Stimulated activated naive CD4-positive, alpha-beta T cell (primary cell): ENCODE data around the gene LRP2BP.
"Not testable (repeated sequence)": the region's sequence is repeated elsewhere in the genome, so short reads cannot be mapped to it uniquely, and the experiment has no call there.

Source experiments
- DNase-seq, 6 experiments: peaks; one replicate each; lab custom pipeline; 2025; lab: John Stamatoyannopoulos, UW

Gene LRP2BP

DNA sequence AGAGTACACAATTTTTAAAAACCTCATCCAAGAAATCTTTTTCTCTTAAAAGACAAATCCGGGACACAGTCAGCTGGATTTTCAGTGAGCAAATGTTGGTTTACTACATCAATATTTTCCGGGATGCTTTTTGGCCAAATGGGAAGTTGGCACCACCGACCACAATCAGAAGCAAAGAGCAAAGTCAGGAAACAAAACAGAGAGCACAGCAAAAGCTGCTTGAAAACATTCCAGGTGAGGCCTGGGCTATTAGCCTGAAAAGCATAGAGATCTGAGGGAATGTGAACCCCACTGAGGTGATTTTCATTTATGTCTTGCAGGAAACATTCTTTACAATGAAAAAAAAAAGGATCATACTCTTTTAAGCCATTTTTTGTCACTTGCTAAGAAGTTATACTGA lies 33.9 kb downstream of the LRP2BP start:
- DNase-seq = no peak

DNA sequence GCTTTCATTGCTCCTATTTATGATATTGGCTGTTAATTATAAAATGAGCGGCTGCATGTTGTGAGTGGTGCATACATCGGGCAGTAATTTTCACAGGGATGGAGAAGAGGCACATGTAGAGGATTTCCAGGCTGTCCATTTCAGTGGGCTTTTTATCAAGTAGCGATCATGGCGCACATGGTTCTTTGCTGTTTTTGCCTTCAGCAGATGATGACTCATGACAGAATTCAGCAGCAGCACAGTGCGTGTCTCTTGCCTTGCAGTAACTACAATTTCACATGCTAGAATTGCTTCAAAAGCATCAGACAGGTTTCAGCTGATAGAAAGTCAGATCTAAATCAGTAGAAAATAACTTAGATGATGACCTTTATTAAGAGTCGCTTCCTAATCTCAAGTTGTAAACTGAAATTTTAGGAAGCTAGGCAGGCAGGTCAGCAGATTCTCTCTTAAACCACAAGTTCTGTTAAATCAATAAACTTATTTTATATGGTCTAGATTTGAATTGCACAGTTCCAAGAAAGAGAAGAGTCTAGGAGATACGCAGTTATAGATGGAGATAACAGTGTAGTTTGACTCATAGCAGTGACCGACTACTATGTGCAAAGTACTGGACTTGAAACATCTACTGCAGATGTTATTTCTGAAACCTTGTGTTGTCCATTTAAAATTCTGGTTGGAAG lies 35.8 kb downstream of the LRP2BP start:
- no peak for DNase-seq

DNA sequence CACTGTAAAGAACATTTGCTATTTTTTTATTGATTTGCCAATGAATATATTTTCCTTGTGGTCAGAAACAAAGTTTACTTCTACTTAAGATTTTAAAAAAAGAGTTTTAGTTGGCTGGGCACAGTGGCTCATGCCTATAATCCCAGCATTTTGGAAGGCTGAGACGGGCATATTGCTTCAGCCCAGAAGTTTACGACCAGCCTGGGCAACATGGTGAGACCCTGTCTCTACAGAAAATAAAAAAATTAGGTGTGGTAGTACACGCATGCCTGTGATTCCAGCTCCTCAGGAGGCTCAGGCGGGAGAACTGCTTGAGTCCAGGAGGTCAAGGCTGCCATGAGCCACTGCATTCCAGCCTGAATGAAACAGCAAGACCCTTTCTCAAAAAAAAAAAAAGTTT lies 36.8 kb downstream of the LRP2BP start:
- DNase-seq = no peak

DNA sequence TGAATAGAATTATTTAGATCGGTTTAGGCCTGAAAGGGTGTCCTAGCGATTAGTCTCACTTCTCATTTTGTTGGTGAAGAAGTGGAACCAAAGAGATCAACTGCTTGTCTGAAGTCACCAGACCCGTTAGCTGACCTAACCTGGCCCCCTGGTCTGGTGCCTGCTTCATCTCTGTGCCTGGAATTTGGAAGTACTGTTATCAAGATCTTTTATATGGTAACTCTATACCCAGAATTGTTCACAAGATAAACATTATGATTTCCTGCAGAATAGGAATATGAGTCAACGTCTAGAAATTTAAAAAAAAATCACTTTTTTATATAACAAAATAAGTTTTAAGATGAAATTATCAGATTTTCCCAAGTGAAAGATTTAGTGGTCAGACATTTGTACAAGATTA lies 37.2 kb downstream of the LRP2BP start:
- no peak for DNase-seq

DNA sequence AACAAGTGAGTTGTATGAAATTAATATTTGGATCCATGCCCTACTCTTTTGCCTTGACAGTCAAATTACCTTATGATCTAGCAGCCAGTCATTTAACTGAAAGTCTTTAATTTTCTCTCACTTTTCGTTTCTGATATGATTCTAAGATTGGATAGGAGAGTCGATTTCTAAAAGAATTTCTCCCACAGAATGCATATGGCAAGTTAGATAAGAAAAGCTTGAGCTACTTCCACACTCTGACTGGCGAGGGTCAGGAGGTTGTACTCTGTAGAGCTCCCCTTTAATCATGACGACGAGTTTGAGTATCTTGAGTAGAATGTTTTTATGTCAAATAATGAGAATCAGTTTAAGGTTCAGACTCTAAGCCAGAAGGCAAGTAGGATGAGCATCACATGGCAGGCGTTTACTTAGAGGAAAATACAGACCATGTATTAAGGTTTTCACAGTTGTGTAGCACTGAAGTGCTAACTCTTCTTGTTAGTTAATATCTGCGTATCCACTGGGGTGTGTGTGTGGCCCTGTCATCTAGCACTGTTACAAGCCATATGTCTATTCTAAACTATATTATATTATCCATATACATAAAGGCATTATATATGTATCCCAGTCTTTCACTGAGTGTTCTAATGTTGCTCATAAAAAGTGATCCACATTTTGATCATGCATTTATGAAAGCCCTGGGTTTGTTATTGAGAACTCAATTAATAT lies 37.8 kb downstream of the LRP2BP start:
- no peak for DNase-seq

DNA sequence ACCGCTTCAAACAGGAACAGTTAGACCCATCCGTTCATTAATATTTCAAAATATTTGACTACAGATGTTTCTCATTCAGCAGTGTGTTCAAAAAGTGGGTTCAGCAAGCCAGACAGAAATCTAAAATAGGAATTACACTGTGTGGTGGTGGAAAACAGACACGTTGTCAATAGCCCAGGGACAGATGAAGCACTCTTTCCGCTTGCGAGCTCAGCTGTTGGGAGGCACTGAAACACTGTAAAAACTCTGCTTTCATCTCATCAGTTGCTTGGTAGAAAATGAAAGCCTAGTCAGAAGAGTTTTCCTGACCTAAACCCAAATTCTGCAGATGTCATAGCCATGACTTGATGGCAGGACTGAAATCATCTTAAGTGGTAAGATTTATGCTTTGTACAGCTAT lies 38.5 kb downstream of the LRP2BP start:
- no peak for DNase-seq

DNA sequence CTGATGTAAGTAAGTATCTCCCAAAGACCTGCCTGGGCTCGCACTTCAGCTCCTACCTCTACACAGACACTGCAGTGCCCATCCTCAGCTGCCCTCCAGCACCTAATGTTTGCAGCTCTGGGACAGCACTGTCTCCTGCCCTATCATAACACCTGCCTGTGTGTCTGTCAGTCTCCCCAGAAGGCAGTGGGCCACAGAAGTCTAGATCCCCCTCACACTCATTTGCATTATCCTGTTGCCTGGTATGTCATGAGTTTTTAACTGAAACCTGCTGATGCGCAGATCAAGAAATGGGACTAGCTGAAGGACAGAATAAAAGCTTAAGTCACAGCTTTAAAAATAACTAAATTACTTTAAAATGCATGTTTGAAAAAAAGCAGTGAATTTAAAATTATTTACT lies 43.0 kb downstream of the LRP2BP start:
- DNase-seq = no peak

DNA sequence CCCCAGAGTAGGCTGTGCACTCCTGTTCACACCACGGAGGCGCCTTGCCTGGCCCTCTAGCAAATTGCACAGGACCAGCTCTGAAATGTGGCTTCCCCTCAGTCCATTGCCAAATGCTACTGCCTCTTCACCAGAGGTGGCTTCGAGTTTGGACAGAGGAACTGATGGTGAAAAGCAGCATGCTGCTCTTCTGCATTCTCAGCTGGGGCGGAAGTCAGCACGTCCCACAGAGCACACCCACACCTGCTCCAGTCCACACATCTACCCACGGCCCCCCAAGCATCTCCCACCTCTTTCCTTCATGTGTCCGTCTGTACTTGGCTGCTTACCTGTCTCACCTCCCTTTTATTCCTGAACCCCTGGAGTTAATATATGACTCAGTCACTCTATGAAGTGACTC lies 43.5 kb downstream of the LRP2BP start:
- no peak for DNase-seq

DNA sequence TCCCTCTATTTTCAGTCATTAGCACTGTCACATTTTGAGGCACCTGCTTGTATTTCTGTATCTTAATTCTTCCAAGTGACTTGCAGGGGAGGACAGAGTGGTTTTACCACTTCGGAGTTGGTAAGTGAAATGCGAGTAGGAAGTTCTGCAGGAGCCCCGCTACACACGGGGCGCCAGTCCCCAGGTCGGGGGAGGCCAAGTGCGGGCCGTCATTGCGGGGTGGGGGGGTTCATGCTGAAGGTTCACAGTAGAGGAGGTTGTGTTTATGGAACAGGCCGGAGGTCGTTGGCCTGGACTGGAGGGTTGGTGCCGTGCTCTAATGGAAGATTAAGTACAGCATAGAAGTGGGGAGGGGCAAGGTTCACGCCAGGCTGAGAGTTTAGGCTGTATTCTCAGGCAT lies 44.0 kb downstream of the LRP2BP start:
- no peak for DNase-seq

DNA sequence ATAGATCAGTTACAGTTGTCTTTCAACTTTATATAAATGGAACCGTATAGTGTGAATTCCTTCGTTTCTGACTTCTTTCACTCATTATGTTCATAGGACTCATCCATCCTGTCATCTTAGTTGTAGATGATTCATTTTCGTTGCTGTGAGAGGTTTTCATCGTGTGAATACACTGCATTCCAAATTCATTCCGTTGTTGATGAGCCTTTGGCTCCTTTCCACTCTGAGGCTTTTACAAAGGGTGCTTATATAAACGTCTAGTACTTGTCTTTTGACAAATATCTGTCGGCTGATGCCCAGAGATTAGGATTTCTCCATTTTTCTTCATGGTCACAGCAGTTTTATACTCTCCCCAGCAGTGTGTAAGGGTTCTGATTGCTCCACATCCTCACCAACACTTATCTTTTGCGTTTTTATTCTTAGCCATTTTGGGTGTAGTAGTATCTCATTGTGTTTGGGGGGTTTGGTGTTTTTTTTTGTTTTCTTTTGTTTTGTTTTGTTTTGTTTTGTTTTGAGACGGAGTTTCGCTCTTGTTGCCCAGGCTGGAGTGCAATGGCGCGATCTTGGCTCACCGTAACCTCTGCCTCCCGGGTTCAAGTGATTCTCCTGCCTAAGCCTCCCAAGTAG lies 48.6 kb downstream of the LRP2BP start:
- no peak for DNase-seq

DNA sequence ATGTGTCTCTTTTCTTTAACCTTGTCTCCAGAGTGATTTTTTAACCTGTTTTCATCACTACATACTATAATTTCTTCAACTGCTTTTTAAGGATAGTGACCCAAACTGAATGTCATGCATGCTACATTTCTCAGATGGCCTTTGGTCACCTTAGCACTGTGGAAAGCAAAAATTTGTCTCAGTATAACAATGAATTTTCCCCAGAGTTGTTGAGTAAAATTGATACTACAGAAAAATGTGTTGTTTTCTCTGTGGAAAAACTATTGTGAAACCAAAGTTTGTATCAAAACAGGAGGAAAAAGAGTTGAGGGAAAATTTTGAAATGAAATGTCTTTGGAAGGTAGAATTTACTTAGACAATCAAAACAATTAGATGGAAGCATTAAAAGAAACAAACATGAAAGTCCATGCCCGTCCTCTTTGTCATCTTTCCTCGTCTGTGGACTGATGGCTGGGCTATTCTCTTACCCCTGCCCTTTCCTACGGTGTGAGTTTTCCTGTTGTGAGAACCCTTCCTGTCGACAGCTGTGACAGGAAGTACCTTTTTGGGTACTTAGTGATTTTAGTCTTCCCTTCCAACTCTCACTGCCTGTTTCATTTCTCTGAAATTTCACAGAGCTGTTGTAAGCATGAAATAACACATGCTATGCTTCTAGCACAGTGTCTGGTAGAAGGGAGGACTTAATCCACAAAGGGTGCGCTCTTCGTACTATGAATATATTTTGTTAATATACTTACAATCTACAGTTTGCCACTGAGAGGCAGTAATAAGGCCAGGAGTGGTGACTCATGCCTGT lies 50.8 kb downstream of the LRP2BP start:
- peak in 1 of 6 experiments; percentile 3 for DNase-seq

DNA sequence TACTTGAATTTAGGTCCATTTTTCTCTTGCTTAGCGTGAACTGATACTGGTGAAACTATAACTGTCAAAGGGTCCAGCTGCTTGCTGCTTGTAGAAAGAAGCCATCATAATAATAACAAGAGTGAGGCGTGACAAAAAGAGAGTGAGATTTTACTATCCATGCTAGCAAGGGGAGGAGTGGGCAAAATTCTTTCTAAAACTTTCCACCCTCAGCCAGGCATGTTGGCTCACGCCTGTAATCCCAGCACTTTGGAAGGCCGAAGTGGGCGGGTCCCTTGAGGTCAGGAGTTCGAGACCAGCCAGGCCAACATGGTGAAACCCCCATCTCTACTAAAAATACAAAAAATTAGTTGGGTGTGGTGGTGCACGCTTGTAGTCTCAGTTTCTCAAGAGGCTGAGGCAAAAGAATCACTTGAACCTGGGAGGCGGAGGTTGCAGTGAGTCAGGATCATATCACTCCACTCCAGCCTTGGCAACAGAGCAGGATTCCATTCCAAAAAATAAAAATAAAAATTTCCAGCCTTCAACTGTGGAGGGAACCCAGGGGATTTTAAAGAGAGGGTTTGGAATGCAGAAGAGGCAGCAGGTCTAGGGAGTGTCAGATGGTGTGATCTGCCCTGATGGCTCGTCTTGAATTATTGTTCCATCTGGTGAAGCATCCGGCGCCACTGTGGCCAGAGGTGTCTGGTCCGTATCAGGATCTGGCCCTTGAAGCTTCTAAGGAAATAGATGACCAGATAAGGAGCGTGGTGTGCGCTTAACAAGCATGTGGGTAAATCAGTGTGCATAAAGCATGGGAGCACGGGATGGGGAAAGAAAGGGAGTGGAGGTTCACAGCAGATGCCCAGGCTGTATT lies 51.8 kb downstream of the LRP2BP start:
- no peak for DNase-seq

DNA sequence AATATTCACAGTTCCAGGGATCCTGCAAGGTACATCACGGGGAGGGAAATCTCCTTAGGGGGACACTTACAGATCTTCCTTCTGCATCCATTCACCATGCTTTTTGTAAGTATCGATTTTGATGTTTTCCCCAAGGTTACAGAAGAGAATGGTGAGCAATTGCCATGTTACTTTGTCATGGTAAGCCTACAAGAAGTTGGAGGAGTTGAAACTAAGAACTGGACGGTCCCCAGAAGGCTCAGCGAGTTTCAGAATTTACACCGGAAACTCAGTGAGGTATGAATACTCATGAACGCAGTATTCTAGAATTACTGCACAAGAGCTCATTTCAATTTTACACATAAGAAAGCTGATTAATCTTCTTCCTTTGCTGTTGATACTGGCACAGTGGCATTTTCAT lies 53.9 kb downstream of the LRP2BP start:
- no peak for DNase-seq

DNA sequence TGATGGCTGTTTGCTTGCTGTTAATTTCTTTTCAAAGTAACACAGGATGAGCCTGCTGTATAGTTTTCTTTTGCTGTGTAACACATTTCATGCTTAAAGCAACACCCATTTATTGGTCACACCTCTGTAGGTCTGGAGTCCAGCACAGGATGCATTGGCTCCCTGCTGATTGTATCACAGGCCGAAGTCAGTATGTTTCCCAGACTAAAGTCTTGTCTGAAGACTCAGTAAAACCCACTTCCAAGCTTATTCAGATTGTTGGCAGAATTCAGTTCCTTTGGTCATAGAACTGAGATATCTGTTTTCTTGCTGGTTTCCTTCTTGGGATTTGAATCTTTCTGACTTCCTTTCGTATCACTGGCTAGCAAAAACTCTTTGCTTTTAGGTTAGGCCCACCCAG lies 54.3 kb downstream of the LRP2BP start:
- no peak for DNase-seq

DNA sequence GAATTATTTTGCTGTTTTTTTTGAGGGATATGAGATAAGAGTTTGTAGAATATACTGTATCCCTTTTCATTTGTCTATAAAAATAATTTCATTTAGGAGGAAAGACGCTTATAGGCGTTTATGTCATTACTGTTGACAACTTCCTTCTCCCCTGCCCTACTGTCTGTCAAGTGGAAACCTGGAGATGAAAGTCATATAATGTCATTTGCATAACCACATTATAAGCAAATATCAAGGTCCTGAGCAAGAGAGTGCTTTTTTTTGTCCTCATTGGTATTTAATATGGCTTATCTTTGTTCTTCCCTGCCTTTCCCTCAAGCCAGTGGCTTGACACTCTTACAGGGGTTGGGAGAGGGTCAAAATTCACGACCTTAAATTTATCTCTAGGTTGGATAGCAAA lies 55.8 kb downstream of the LRP2BP start:
- no peak for DNase-seq

DNA sequence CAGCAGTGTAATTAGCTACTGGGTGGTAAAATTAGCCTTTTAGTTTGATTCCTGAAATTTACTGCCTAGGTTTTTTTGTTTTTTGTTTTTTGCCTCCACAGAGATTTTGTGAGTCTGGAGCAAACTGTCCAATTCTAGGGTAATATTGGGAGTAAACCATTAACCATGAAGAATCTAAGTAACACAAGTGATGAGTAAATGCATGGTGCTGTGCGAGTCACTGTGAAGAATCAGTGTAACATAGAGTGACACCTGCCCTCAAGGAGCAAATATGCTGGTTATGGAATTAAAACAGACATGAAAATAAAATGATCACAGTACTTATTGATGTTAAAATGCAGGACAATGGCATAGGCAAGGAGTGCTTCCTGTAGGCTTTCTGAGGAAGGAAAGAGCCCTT lies 60.1 kb downstream of the LRP2BP start:
- no peak for DNase-seq

DNA sequence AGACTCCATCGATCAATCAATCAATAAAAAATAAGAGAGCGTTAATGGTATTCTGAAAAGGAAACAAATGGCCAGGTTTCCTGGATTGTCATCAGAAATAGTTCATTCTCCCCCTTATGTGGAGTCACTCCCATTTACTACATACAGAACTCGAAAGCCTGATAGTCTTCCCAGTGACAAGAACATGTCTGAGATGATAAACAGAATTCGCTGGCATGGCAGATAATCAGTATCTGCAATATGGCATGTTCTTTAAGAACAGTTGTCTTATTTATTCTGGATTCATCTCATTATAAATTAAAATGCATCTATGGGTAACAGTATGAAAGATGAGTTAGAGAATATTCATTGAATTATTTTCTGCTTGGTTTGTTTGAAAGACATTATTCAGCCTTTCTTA lies 61.4 kb downstream of the LRP2BP start:
- no peak for DNase-seq

DNA sequence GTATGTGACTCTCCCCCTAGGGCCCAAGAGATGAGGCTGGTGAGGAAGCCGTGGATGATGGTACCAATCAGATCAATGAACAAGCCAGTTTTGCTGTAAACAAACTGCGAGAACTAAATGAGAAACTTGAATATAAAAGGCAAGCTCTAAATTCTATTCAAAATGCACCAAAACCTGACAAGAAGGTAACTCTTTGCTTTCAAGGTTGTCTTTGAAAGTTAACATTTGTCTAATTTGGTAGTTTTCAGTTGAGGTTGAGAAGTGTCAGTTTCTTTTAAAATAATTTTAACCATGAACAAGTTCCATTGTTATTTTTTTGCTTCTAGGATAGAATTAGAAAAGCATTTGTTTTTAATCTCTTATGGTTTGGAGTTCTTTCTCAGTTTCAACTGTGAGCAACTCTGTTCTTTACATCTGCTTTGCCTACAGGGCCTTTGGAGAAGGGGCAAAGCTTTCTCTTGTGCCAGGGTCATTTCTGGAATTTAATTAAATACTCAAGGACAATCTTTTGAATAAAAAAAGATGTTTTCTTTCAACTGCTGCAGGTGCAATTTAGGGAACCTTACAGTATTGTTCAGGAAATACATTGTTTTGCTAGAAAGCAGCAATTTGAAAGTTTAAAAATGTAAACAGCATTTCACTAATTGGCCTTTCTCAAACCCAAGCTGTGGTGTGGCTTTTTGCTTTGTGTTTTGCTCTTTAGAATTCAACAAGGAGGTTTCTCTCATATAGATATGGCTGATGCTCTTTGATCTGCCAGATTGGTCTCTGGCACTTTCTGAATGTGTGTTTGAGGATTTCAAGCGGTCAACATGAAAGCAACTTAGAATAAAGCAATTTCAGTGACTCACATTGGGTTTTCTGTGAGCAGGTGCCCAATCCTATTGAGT lies 62.9 kb downstream of the LRP2BP start:
- DNase-seq = no peak

DNA sequence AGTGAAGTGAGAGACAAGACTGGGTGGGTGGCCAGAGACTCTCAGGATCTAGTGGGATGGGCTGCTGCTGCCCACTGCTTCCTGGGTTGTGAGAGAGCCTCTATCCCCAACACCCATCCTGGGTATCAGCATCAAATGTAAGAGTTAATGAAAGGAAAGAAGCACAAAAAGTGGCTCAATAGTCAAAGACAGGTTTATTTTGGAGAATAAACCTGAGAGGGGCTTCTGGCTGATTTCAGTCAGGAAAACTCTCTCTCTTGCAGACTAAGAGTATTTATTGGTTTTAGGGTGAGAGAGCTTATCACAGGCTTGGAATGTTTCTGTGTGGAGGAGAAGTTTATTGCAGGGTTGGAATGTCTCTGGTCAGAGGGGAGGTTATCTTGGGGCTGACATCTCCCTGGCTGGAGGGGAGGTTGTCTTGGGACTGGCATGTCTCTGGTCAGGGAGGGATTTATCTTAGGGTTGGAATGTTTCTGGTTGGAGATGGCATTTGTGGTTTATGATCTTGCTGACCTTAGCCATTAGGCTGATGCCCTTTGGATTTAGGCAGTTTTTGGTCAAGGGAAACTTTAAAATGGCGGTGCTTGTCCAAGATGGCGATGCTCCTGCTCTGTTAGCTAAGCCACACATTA lies 65.7 kb downstream of the LRP2BP start:
- DNase-seq = not testable (repeated sequence)

DNA sequence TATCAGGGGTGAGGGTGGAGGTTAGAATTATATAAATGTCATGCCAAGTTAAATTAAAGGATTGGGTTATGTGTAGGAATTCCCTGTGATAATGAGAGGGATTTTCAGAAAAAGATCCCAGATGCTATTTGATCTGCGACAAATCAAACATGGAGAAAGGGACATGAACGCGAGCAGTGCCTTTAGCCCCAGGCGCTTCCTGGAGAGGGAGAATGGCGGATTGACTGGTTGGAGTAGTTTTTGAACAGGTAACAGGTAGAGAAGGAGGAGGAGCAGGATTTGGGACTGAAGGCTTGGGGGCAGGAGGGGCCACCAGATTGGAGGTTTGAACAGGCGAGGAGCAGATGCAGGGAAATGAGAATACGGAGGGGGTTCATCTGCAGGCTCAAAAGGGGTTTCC lies 67.1 kb downstream of the LRP2BP start:
- no peak for DNase-seq
